Measurements from ENCODE around the gene MYMK.

- TF ChIP-seq POLR2A (IDR thresholded peaks at IDR 0.05) (no peak), CTCF (IDR thresholded peaks at IDR 0.05) (no peak), EP300 (IDR thresholded peaks at IDR 0.05) (no peak), POLR2AphosphoS5 (IDR thresholded peaks at IDR 0.05) (no peak)
Observed at GRCh38 chr9:133536080-133536479, 11.3 kb upstream of the MYMK start.

All from sigmoid colon (tissue), 4 donors.